Right atrium auricular region (tissue), 2 donors: Measurements from ENCODE around the gene COL16A1. TPM values are rescaled to one million over a fixed set of nuclear protein-coding genes. Genes with fewer than 3 reads are reported as not detected.
A peak's percentile ranks its signal among the peaks of the same experiment; 100 is the strongest.
"Not testable (repeated sequence)": the region's sequence is repeated elsewhere in the genome, so short reads cannot be mapped to it uniquely, and the experiment has no call there.

Experiments used
- DNase-seq: peaks from one replicate; pipeline ENCODE4 v3.0.0-alpha.2; 2019; ENCODE audit warnings: low spot score
- H3K27ac ChIP-seq, 2 donors: fragments of 200-600 bp; sonication (generic); 1 replicate in 1 of 2; 2 replicates in 1 of 2; pipeline ENCODE4 v1.5.1; 2016 to 2019
- H3K27me3 ChIP-seq, 2 donors: fragments of 200-600 bp; sonication (generic); one replicate each; pipeline versions ENCODE4 v1.5.1 to v1.6.0; 2017 to 2019
- H3K36me3 ChIP-seq: fragments of 200-600 bp; sonication (generic); one replicate; pipeline ENCODE4 v1.5.1; 2016
- H3K4me1 ChIP-seq, 2 donors: fragments of 200-600 bp; sonication (generic); one replicate each; pipeline versions ENCODE4 v1.5.1 to v1.6.0; 2017 to 2019
- H3K4me3 ChIP-seq, 2 donors: fragments of 200-600 bp; sonication (generic); 1 replicate in 1 of 2; 2 replicates in 1 of 2; pipeline ENCODE4 v1.5.1; 2017 to 2019; ENCODE audit warnings: mild to moderate bottlenecking in 1 of 2, moderate library complexity in 1 of 2
- H3K9me3 ChIP-seq, 2 donors: fragments of 200-600 bp; sonication (generic); one replicate each; pipeline ENCODE4 v1.5.1; 2019
- CTCF ChIP-seq, 2 donors: fragments of 200-600 bp; sonication (generic); IDR thresholded peaks; one replicate each; pipeline ENCODE4 v1.5.1; 2019; ENCODE audit warnings: antibody characterized with exemption in 2 of 2
- total RNA-seq, 2 donors: library from RNA; depleted of rRNA; stranded (reverse); fragments of >200 nt; gene quantifications; one replicate each; pipeline ENCODE4 v1.1.0, GENCODE V29; 2016

The COL16A1 gene
- total RNA-seq, 2 donors from 2014 or later, result 31.2 to 34.4 TPM

DNA sequence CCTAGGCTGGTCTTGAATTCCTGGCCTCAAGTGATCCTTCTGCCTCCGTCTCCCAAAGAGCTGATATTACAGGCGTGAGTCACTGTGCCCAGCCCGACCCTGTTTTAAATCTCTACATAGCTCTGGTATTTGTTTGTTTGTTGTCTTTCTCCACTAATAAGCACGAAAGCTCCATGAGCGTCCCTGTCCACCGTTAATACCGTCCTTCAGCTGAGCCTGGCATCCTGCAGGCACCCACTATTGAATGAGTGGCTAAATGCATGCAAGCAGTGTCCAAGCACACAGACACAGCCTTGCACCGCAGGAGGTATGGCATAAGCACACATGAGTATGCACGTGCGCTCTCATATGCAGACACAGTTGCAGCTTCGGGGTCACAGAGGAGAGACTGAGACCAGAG is 4.5 kb upstream of the COL16A1 start:
- DNase-seq, result no peak
- H3K4me1 ChIP-seq, result peaks cover 0 to 41% of the 10 kb centered on the region in 2 donors
- H3K27me3 ChIP-seq, result no peaks in the 10 kb centered on the region
- H3K9me3 ChIP-seq, result no peaks in the 10 kb centered on the region
- no peak overlapping the region for H3K27ac ChIP-seq
- H3K4me3 ChIP-seq, result no peak overlapping the region
- no peaks in the 10 kb centered on the region for H3K36me3 ChIP-seq
- no peak for TF ChIP-seq CTCF (IDR thresholded peaks at IDR 0.05)

- peak in 1 of 2 donors; percentile 29 for TF ChIP-seq CTCF (IDR thresholded peaks at IDR 0.05)
- H3K27me3 ChIP-seq, result no peaks in the 10 kb centered on the region
- peaks cover 0 to 41% of the 10 kb centered on the region in 2 donors for H3K4me1 ChIP-seq
- no peaks in the 10 kb centered on the region for H3K36me3 ChIP-seq
- H3K27ac ChIP-seq, result no peak overlapping the region
- no peak overlapping the region for H3K4me3 ChIP-seq
- no peaks in the 10 kb centered on the region for H3K9me3 ChIP-seq
- no peak for DNase-seq
Observed at GRCh38 chr1:31707711-31708110, 3.9 kb upstream of the COL16A1 start.

DNA sequence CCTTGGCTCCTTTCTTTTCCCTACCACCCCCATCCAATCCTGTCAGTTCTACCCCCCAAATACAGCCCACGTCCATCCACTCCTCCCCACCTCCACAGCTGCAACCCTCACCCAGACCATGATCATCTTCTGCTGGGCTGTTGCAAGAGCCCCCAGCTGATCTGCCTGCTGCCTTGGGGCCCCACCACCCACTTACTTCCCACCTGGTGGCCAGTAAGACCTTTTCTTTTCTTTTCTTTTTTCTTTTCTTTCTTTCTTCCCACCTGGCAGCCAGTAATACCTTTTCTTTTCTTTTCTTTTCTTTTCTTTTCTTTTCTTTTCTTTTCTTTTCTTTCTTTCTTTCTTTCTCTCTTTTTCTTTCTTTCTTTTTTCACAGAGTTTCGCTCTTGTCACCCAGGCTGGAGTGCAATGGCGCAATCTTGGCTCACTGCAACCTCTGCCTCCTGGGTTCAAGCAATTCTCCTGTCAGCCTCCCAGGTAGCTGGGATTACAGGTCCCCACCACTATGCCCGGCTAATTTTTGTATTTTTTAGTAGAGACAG is 3.3 kb upstream of the COL16A1 start:
- not testable (repeated sequence) for H3K27ac ChIP-seq, H3K9me3 ChIP-seq, H3K4me3 ChIP-seq, DNase-seq, H3K27me3 ChIP-seq, H3K36me3 ChIP-seq
- H3K4me1 ChIP-seq, result peaks cover 0 to 41% of the 10 kb centered on the region in 2 donors

DNA sequence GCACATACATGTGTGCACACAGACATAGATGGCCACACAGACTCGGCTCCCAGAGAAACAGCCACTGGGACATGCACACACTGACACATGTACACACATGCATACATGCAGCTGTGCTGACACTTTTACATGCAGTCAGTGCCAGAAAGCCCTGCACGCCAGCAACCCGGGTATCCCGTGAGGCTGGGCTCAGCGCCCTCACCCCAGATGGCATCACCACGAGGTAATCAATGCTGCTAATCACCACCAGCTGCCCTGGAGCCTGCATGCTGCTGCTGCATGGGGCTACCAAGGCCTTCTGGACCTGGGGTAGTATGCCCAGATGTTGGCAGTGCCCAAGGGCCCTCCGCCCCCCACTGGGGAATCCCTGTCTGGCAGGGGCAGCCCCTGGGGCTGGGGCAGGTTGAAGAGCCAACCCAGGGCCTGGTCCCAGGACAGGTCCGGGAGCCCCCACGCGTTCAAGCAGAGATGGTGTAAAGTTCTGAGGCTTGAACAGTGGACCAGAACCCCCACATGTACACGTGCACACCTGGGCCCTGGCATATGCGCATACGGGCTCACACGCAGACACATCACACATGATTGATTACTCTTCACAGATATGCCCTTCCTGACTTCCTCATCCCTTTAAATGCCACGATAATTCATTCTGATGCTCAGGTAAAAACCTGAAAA is 2.7 kb upstream of the COL16A1 start:
- TF ChIP-seq CTCF (IDR thresholded peaks at IDR 0.05), result no peak
- Histone ChIP-seq H3K4me3 (no peak overlapping the region), H3K4me1 (peaks cover 0 to 43% of the 10 kb centered on the region in 2 donors), H3K36me3 (no peaks in the 10 kb centered on the region), H3K27ac (no peak overlapping the region), H3K9me3 (no peaks in the 10 kb centered on the region), H3K27me3 (no peaks in the 10 kb centered on the region)
- no peak for DNase-seq

- TF ChIP-seq CTCF (IDR thresholded peaks at IDR 0.05), result peak in 1 of 2 donors; percentile 52
- Histone ChIP-seq H3K36me3 (no peaks in the 10 kb centered on the region), H3K27me3 (no peaks in the 10 kb centered on the region), H3K4me1 (peaks cover 0 to 56% of the 10 kb centered on the region in 2 donors), H3K27ac (peak overlapping the region; percentile 76 to 83), H3K4me3 (peak overlapping the region; percentile 16 to 53), H3K9me3 (no peaks in the 10 kb centered on the region)
- peak; percentile 72 for DNase-seq
Observed at GRCh38 chr1:31705080-31705866, 1.5 kb upstream of the COL16A1 start.
